Activated CD8-positive, alpha-beta memory T cell treated with anti-CD3 and anti-CD28 coated beads for 24 hours (primary cell): ENCODE measurements around the gene CALR3.
"Not testable (repeated sequence)": the region's sequence is repeated elsewhere in the genome, so short reads cannot be mapped to it uniquely, and the experiment has no call there.

Experiments used
- DNase-seq: peaks from one replicate; pipeline ENCODE4 v3.0.0-alpha.2; 2020

CALR3 gene, protein sequence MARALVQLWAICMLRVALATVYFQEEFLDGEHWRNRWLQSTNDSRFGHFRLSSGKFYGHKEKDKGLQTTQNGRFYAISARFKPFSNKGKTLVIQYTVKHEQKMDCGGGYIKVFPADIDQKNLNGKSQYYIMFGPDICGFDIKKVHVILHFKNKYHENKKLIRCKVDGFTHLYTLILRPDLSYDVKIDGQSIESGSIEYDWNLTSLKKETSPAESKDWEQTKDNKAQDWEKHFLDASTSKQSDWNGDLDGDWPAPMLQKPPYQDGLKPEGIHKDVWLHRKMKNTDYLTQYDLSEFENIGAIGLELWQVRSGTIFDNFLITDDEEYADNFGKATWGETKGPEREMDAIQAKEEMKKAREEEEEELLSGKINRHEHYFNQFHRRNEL

DNA sequence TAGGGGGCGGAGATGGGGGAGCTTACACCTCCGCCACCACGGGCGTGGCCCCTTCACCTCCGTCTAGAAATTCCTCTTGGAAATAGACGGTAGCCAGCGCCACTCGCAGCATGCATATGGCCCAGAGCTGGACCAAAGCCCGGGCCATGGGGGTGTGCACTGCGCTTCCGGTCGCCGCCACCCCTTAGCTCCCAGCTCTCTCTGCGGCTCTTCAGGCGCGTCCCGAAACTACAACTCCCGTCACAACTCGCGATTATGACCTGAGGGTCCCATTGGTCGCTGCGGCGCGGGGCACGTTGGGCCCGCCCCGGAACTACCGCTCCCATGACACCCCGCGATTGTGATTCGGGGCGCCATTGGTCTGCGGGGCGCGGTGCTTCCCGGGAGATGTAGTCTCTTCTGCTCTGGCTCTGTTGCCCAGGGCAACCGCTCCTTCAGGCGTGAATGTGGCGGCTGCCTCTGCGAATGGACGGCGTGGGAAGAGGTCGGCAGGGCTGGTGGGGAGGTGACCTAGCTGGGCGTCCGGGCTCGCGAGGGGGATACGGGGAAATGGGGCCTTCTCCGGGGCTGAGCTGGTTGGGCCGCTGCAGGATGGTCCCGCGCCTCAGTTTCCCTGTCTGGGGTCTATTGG, at the start of gene CALR3, which contains the start of gene C19orf44:
TSS of gene CALR3 (minus strand) at position 186 of the 631 bp plus-strand sequence. CDS start at position 148, 38 bp downstream.
TSS of gene C19orf44 (plus strand) at position 413 of the 631 bp plus-strand sequence. CDS start 4,399 bp downstream, outside the sequence.
- peak; percentile 97 for DNase-seq

DNA sequence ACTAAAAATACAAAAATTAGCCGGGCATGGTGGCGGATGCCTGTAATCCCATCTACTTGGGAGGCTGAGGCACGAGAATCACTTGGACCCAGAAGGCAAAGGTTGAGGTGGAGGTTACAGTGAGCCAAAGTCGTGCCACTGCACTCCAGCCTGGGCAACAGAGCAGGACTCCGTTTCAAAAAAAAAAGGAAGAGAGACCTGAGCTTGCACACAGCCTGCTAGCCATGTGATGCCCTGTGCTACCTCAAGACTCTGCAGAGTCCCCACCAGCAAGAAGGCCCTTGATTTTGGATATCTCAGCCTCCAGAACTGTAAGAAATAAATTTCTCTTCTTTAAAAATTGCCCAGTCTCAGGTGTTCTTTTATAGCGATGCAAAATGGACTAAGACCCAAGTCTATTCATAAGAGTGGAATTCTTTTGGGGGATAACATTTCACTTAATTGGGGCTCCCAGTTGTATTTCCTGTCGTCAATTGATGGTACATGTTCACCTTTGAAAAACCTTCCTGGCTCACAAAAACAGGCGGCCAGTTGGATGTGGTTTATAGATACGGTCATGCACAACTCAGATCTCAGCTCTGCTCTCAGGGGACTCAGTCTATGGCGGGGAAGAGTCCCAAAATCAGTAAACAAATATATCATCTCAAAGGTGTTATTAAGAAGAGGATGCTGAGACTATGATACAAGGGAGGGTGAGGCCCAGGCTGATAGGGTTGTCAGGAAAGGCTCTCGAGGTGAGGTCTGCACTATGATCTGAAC, 48.7 kb upstream of the CALR3 start:
- DNase-seq = no peak

DNA sequence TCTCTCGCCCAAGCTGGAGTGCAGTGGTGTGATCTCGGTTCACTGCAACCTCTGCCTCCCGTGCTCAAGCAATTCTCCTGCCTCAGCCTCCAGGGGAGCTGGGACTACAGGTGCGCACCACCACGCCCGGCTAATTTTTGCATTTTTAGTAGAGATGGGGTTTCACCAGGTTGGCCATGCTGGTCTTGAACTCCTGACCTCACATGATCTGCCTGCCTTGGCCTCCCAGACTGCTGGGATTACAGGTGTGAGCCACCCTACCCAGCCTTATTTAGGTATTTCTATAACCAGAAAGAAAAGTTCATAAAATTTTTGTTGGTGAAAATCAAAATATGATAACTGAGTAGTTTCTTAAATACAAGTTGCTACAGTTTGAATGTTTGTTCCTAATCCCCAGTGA, 47.8 kb upstream of the CALR3 start:
- DNase-seq = not testable (repeated sequence)

GRCh38 chr19:16542910-16543472, 47.0 kb upstream of the CALR3 start:
- DNase-seq = no peak

- peak; percentile 97 for DNase-seq
Measured at GRCh38 chr19:16542045-16542909, 46.3 kb upstream of the CALR3 start, which contains the start of gene CHERP. TSS of gene CHERP (minus strand) at chr19:16542437. CDS start at chr19:16542378, 59 bp downstream.

- DNase-seq = no peak
Measured at GRCh38 chr19:16541526-16542044, 45.6 kb upstream of the CALR3 start.

- DNase-seq = no peak
Measured at GRCh38 chr19:16540948-16541347, 45.0 kb upstream of the CALR3 start.

- no peak for DNase-seq
Measured at GRCh38 chr19:16537111-16537510, 41.1 kb upstream of the CALR3 start.

- DNase-seq = no peak
Measured at GRCh38 chr19:16536130-16536529, 40.2 kb upstream of the CALR3 start.

DNA sequence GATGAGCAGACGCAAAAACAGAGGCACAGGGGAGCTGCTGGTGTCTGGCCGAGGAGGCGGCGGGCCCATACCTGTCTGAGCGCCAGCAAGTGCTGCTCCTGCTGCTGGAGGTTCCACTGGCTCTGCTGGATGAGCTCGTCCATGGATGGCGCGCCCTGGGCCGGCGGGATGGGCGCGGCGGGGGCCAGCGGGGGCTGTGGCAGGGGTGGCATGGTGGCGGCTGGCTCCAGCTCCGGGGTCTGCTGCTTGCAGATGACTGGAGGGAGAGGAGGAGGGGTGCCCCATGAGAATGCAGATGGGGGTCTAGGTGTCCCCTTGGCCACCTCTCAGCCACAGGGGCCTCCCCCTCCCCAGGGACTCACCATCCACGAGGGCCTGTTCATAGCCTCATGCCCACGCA, 39.4 kb upstream of the CALR3 start:
- DNase-seq = no peak

GRCh38 chr19:16532440-16533234, 36.7 kb upstream of the CALR3 start:
- DNase-seq = no peak

- DNase-seq = no peak
Measured at GRCh38 chr19:16531380-16531669, 35.4 kb upstream of the CALR3 start.

- DNase-seq = no peak
Measured at GRCh38 chr19:16530540-16531379, 34.8 kb upstream of the CALR3 start.

DNA sequence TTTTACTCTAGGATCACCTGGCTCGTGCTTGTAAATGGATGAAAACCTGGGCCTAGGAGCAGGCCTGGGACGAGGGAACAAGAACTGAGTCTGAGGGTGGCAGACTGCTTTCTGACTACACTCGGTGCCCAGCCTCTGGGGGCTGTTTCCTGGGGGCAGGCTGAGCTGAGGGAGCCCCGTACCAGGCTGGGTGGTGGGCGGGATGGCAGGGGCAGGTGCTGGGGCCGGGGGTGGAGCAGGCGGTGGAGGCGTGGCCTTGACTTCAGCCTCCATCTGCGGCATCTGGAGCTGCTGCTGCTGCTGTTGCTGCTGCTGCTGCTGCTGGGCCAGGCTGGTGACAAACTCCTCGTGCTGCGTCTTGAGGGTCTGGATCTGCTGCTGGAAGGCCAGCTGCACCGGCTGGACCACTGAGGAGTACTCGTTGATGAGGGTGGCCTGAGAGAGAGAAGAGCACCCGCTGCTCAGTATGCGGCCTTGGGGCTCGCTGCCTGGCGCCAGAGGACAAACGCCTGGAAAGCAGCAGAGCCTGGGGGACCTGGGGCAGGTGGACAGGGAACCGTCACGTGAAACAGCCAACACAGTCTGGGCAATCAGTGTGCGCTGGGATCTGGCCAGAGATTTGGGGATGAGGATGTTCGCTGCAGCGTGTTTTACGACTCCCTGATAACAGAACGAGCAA, 33.6 kb upstream of the CALR3 start:
- no peak for DNase-seq

DNA sequence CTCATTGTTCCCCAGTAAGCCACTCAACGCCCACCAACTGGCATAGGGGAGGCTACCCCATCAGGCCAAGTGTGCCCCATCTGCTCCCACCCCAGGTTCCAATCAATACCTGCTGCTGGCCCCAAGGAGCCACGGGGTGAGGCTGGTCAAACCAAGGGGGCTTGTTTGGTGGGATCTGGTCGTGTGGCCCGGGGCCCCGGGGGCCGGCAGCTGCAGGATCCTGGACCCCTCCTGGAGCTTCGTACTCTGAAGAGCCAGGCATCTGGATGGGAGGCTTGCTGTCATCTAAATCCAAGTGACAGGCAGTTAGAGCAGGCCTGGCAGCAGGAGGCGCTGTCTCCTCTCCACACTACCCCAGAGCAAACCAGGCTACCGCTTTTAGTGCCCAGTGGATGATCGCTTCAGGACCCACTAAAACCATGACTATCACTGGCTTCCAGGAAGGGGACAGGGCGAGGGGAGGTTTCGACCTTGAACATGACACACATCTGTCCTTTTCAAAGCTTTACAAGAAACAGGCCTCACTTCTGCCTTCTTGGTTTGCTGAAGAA, 32.1 kb upstream of the CALR3 start:
- peak; percentile 67 for DNase-seq

DNA sequence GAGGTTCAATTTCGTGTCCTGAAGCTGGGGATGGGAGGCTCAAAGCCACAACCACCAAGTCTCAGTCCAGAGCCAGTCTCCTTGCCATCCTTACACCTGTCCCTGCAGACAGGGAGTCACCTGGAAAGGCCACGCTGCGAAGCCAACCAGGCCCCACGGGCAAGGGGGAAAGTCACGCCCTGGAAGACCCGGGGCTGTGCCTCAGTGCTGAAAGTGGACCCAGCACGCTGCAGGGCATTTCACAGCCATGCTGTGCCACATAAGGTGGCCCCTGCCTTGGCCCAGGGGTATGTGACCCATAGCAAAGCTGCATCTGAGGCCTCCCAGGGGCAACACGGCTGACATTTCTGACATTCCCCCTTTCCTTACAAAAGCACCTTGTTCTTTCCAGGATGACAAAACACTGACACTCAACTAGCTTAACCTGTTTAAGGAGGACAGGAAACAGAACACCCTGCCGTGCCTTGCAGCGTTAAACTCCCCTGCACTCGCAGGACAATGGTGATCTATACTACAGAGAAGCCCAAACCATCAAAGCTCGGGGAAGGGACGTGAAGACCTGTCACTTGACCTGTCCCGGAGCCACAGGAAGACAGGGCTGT, 31.5 kb upstream of the CALR3 start:
- DNase-seq = no peak

GRCh38 chr19:16525751-16526481, 29.9 kb upstream of the CALR3 start:
- DNase-seq = no peak
